Ramos (cell line): Measurements from ENCODE around the gene IQSEC1.

Experiments
- in situ Hi-C: fragments of 300-500 bp; cut with MboI; formaldehyde crosslinking; loops from one replicate; pipeline ENCODE4 v1.14.3; 2022; ENCODE audit warnings: low sequenced_read_pairs; ENCODE audit not compliant: unreplicated experiment

Gene IQSEC1

GRCh38 chr3:13072239-13072599 is 1.0 kb downstream of the IQSEC1 start:
- in situ Hi-C loops: no loop called here

- in situ Hi-C loops: no loop called here
Observed at GRCh38 chr3:13071695-13072094, 1.5 kb downstream of the IQSEC1 start.

- in situ Hi-C loops: no loop called here
Observed at GRCh38 chr3:13070391-13071070, 2.7 kb downstream of the IQSEC1 start.

- in situ Hi-C loops: no loop called here
Observed at GRCh38 chr3:13069495-13069894, 3.7 kb downstream of the IQSEC1 start.

GRCh38 chr3:13068269-13069010 is 4.8 kb downstream of the IQSEC1 start:
- in situ Hi-C loops: no loop called here

GRCh38 chr3:13067778-13068177 is 5.5 kb downstream of the IQSEC1 start:
- in situ Hi-C loops: no loop called here

- in situ Hi-C loops: no loop called here
Observed at GRCh38 chr3:13066834-13067233, 6.4 kb downstream of the IQSEC1 start.

- in situ Hi-C loops: no loop called here
Observed at GRCh38 chr3:13066236-13066635, 7.0 kb downstream of the IQSEC1 start.

- in situ Hi-C loops: no loop called here
Observed at GRCh38 chr3:13065727-13066126, 7.5 kb downstream of the IQSEC1 start.

GRCh38 chr3:13064964-13065363 is 8.3 kb downstream of the IQSEC1 start:
- in situ Hi-C loops: no loop called here

GRCh38 chr3:13064159-13064868 is 8.9 kb downstream of the IQSEC1 start:
- in situ Hi-C loops: no loop called here

GRCh38 chr3:13063225-13063624 is 10.0 kb downstream of the IQSEC1 start:
- in situ Hi-C loops: no loop called here

- in situ Hi-C loops: no loop called here
Observed at GRCh38 chr3:13062647-13063046, 10.6 kb downstream of the IQSEC1 start.

- in situ Hi-C loops: no loop called here
Observed at GRCh38 chr3:13060341-13060910, 12.8 kb downstream of the IQSEC1 start.

GRCh38 chr3:13058346-13059120 is 14.7 kb downstream of the IQSEC1 start:
- in situ Hi-C loops: no loop called here

- in situ Hi-C loops: no loop called here
Observed at GRCh38 chr3:13057282-13058040, 15.8 kb downstream of the IQSEC1 start.

GRCh38 chr3:13055634-13056033 is 17.6 kb downstream of the IQSEC1 start:
- in situ Hi-C loops: no loop called here

GRCh38 chr3:13054341-13055285 is 18.6 kb downstream of the IQSEC1 start:
- in situ Hi-C loops: no loop called here
